ENCODE data around the gene RHOT2. TPM values are rescaled to one million over a fixed set of nuclear protein-coding genes. Genes with fewer than 3 reads are reported as not detected.

The RHOT2 gene
- total and polyA plus RNA-seq, 9 of the 15 experiments (the other 6 are each of a cell fraction or from before 2014, with no cell fraction given), result 5.0 to 373 (median 112) TPM

DNA sequence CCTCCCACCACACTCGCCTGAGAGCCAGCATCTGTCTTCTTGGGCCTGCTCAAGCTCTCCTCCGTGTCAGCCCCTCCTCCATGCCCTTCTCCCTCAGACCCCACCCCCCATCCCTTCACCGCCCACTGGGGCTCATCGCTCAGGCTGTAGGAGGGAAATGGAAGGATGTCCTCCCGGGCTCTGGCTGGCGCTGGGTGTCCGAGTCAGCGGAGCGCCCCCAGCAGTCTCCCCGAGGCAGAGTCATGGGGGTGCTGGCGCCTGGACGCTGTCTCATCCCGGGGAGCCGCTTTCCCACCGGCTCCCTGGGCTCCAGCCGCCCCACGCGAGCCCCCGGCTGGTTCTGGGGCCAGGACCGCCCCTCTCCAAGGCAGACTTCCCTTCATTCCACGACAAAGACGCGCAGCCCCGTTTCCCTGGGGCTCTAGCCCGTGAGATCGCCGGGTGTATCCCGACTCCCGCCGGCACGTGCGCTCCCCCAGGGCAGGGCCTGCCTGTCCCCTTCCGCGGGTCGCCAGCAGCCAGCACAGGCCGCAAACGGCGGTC lies 52.6 kb downstream of the RHOT2 start (continued):
- TF ChIP-seq, protein P1, sequence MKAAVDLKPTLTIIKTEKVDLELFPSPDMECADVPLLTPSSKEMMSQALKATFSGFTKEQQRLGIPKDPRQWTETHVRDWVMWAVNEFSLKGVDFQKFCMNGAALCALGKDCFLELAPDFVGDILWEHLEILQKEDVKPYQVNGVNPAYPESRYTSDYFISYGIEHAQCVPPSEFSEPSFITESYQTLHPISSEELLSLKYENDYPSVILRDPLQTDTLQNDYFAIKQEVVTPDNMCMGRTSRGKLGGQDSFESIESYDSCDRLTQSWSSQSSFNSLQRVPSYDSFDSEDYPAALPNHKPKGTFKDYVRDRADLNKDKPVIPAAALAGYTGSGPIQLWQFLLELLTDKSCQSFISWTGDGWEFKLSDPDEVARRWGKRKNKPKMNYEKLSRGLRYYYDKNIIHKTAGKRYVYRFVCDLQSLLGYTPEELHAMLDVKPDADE (conservative IDR thresholded peaks at IDR 0.05; ENCODE audit: control insufficient read depth, low read depth, low read length), result no peak
- no peak for TF ChIP-seq ZNF282 (CRISPR knock-in tag; IDR thresholded peaks at IDR 0.05)
- no peak for TF ChIP-seq ZNF785 (CRISPR knock-in tag; IDR thresholded peaks at IDR 0.05)
- no peak for TF ChIP-seq MCM7 (IDR thresholded peaks at IDR 0.05)
- no peak for TF ChIP-seq GATAD2A (IDR thresholded peaks at IDR 0.05)
- no peak for TF ChIP-seq TEAD4 (IDR thresholded peaks at IDR 0.05; ENCODE audit: low read length)
- no peak for TF ChIP-seq TEAD4 (CRISPR knock-in tag; IDR thresholded peaks at IDR 0.05; ENCODE audit: borderline replicate concordance)
- TF ChIP-seq RBM22 (IDR thresholded peaks at IDR 0.05; ENCODE audit: low read depth, low read length, poor library complexity, severe bottlenecking), result peak; percentile 28
- TF ChIP-seq, protein P2, sequence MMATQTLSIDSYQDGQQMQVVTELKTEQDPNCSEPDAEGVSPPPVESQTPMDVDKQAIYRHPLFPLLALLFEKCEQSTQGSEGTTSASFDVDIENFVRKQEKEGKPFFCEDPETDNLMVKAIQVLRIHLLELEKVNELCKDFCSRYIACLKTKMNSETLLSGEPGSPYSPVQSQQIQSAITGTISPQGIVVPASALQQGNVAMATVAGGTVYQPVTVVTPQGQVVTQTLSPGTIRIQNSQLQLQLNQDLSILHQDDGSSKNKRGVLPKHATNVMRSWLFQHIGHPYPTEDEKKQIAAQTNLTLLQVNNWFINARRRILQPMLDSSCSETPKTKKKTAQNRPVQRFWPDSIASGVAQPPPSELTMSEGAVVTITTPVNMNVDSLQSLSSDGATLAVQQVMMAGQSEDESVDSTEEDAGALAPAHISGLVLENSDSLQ (IDR thresholded peaks at IDR 0.05), result peak; percentile 32; the same call in 1 of the 2 replicates
- no peak for TF ChIP-seq ZNF436 (CRISPR knock-in tag; IDR thresholded peaks at IDR 0.05)
- TF ChIP-seq GABPB2 (CRISPR knock-in tag; conservative IDR thresholded peaks at IDR 0.05), result no peak
- no peak for TF ChIP-seq ZNF174 (CRISPR knock-in tag; IDR thresholded peaks at IDR 0.05)
- no peak for TF ChIP-seq HOXB6 (CRISPR knock-in tag; IDR thresholded peaks at IDR 0.05; ENCODE audit: borderline replicate concordance)
- TF ChIP-seq, protein P3, sequence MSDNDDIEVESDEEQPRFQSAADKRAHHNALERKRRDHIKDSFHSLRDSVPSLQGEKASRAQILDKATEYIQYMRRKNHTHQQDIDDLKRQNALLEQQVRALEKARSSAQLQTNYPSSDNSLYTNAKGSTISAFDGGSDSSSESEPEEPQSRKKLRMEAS (CRISPR knock-in tag; IDR thresholded peaks at IDR 0.05), result peak; percentile 52; the same call in 1 of the 2 replicates
- TF ChIP-seq, protein P4, sequence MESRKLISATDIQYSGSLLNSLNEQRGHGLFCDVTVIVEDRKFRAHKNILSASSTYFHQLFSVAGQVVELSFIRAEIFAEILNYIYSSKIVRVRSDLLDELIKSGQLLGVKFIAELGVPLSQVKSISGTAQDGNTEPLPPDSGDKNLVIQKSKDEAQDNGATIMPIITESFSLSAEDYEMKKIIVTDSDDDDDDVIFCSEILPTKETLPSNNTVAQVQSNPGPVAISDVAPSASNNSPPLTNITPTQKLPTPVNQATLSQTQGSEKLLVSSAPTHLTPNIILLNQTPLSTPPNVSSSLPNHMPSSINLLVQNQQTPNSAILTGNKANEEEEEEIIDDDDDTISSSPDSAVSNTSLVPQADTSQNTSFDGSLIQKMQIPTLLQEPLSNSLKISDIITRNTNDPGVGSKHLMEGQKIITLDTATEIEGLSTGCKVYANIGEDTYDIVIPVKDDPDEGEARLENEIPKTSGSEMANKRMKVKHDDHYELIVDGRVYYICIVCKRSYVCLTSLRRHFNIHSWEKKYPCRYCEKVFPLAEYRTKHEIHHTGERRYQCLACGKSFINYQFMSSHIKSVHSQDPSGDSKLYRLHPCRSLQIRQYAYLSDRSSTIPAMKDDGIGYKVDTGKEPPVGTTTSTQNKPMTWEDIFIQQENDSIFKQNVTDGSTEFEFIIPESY (CRISPR knock-in tag; IDR thresholded peaks at IDR 0.05), result no peak
- TF ChIP-seq, protein P5, sequence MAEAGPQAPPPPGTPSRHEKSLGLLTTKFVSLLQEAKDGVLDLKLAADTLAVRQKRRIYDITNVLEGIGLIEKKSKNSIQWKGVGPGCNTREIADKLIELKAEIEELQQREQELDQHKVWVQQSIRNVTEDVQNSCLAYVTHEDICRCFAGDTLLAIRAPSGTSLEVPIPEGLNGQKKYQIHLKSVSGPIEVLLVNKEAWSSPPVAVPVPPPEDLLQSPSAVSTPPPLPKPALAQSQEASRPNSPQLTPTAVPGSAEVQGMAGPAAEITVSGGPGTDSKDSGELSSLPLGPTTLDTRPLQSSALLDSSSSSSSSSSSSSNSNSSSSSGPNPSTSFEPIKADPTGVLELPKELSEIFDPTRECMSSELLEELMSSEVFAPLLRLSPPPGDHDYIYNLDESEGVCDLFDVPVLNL (CRISPR knock-in tag; IDR thresholded peaks at IDR 0.05; ENCODE audit: low read depth), result no peak; the same call in 1 of the 2 replicates
- no peak for TF ChIP-seq HIVEP1 (CRISPR knock-in tag; IDR thresholded peaks at IDR 0.05)
- TF ChIP-seq, protein P6, sequence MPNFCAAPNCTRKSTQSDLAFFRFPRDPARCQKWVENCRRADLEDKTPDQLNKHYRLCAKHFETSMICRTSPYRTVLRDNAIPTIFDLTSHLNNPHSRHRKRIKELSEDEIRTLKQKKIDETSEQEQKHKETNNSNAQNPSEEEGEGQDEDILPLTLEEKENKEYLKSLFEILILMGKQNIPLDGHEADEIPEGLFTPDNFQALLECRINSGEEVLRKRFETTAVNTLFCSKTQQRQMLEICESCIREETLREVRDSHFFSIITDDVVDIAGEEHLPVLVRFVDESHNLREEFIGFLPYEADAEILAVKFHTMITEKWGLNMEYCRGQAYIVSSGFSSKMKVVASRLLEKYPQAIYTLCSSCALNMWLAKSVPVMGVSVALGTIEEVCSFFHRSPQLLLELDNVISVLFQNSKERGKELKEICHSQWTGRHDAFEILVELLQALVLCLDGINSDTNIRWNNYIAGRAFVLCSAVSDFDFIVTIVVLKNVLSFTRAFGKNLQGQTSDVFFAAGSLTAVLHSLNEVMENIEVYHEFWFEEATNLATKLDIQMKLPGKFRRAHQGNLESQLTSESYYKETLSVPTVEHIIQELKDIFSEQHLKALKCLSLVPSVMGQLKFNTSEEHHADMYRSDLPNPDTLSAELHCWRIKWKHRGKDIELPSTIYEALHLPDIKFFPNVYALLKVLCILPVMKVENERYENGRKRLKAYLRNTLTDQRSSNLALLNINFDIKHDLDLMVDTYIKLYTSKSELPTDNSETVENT (CRISPR knock-in tag; IDR thresholded peaks at IDR 0.05), result no peak
- TF ChIP-seq HNRNPK (IDR thresholded peaks at IDR 0.05; ENCODE audit: low read depth, low read length, poor library complexity, severe bottlenecking), result no peak
- TF ChIP-seq MYNN (IDR thresholded peaks at IDR 0.05), result no peak
- no peak for TF ChIP-seq MYNN (CRISPR knock-in tag; IDR thresholded peaks at IDR 0.05)
- no peak for TF ChIP-seq CREBBP (IDR thresholded peaks at IDR 0.05; ENCODE audit: low read depth, low read length)
- no peak for TF ChIP-seq NFYB (IDR thresholded peaks at IDR 0.05; ENCODE audit: extremely low read depth, insufficient read length)

Measured in K562 (cell line).